D721Med (cell line): Measurements from ENCODE around the gene C2orf92.
"Not testable (repeated sequence)": the region's sequence is repeated elsewhere in the genome, so short reads cannot be mapped to it uniquely, and the experiment has no call there.

Experiments used
- DNase-seq: peaks from one replicate; pipeline ENCODE4 v3.0.0; 2011; ENCODE audit warnings: low spot score; ENCODE audit not compliant: insufficient read length
- FAIRE-seq: peaks from 2 replicates; lab custom pipeline; 2011; peaks lifted over from hg19 to GRCh38; lab: Jason Lieb, UNC
- TF ChIP-seq, protein P1 (sequence below): IDR thresholded peaks from 2 replicates; pipeline ENCODE4 v1.5.1; 2012; ENCODE audit warnings: mild to moderate bottlenecking, control low read depth; ENCODE audit not compliant: insufficient read depth; ENCODE audit errors: missing control alignments

The C2orf92 gene

DNA sequence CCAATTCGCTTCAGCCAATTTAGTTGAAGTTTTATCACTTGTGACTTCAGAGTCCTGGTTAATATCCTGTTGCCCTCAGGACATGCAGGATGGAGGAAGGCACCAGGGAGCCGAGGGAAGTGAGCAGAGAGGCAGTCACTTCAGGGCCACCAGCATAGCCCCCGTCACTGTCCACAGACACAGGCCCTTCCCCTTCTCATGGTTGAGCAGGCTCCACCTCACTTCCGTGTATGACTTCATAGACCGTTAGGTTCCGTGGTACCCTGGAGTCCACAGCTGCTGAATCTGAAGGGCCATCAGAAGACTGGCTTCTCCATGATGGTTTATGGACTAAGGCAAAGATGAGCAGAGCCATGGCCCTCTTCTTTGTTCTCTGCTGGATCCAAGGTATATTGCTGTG is at the start of gene C2orf92:
Gene C2orf92, plus strand, starts transcription at position 266 of the 400 bp plus-strand sequence. Its CDS starts 76 bp downstream, at position 342.
- FAIRE-seq (no peak), DNase-seq (no peak)
- TF ChIP-seq, protein P1, sequence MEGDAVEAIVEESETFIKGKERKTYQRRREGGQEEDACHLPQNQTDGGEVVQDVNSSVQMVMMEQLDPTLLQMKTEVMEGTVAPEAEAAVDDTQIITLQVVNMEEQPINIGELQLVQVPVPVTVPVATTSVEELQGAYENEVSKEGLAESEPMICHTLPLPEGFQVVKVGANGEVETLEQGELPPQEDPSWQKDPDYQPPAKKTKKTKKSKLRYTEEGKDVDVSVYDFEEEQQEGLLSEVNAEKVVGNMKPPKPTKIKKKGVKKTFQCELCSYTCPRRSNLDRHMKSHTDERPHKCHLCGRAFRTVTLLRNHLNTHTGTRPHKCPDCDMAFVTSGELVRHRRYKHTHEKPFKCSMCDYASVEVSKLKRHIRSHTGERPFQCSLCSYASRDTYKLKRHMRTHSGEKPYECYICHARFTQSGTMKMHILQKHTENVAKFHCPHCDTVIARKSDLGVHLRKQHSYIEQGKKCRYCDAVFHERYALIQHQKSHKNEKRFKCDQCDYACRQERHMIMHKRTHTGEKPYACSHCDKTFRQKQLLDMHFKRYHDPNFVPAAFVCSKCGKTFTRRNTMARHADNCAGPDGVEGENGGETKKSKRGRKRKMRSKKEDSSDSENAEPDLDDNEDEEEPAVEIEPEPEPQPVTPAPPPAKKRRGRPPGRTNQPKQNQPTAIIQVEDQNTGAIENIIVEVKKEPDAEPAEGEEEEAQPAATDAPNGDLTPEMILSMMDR, result no peak

DNA sequence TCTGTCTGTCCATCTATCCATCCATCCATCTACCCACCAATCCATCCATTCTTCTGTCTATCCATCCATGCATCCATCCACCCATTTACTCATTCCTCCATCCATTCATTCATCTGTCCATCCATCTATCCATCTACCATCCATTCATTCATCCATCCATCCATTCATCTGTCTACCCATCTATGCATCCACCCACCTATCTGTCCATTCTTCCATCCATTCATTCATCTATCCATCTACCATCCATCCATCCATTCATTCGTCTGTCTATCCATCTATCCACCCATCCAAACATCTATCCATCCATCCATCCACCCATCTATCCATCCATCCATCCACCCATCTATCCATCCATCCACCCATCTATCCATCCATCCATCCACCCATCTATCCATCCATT is 49.0 kb upstream of the C2orf92 start:
- FAIRE-seq, DNase-seq: not testable (repeated sequence)

GRCh38 chr2:97622976-97623375 is 46.5 kb upstream of the C2orf92 start:
- DNase-seq, FAIRE-seq: not testable (repeated sequence)

DNA sequence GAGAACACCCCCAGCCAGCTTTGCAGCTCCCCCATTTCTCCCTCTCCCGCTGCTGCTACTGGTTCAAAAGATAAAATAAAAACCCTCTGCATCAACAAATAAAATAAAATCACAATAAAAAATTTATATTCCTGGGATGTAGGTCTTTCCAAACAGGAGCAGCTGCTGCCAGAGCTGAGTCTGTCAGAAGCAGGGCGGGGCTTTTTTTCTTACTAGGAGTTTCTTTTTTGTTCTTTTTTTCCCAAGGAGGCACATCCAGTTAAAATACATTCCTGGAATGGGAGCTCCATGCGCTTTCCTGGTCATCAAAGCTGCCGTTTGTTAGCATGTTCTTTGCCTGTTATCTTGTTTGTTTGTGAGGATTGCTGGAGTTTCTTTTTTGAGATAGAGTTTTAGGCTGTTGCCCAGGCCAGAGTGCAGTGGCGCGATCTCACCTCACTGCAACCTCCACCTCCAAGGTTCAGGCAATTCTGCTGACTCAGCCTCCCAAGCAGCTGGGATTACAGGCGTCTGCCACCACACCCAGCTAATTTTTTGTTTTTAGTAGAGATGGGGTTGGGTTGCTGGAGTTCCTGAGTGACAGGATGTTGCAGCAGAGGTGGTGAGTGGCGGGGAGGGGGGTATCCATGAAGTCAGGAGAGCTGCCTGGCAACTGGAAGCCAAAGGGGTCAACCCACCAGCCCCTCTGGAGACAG is 44.0 kb upstream of the C2orf92 start:
- DNase-seq, FAIRE-seq: not testable (repeated sequence)

DNA sequence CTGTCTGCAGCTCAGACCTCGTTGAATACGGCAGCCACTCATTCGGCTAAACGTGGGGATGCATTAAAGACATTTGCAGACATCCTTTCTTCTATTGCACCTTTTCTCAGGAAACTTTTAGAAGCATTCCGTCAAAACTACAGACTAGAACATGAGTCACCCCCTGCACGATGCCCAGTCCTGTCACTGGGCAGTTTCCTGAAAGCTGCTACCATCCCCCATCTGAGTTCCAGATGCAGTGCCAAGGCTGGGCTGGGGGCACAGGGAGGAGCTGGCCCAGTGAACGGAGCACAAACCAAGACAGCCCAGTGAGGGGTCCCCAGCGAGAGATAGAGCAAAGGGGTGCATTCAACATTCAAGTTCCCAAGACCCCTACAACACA is 43.5 kb upstream of the C2orf92 start:
- not testable (repeated sequence) for DNase-seq, FAIRE-seq

GRCh38 chr2:97644023-97644717 is 25.3 kb upstream of the C2orf92 start:
- TF ChIP-seq, protein P1, result no peak
- FAIRE-seq (no peak), DNase-seq (no peak)

DNA sequence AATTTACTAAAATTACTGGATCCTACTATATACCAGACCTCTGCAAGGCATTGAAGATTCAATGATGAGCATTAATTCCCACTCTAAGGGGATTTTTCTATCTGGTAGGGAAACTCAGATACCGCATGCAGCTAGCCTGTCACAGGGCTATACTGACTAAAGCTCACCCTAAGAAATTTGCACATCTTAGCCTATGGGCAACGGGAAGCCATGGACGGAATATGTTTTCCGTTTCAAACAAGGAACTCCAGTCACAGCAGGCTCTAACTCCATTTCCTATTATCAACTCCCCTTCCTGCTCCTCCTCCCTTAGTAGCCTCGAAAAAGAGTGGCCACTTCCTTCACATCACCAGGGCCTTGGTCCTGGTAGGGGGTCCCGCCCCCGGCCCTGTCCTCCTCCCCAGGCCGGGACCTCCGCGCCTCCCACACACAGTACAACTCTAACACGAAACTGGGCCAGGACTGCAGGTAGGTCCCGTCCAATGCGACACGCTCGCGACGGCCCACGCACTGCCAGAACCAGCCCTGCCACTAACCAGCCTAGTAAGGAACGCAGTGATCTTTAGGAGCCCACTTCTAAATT is 24.3 kb upstream of the C2orf92 start:
- DNase-seq (no peak), FAIRE-seq (no peak)

GRCh38 chr2:97645695-97646629 is 23.6 kb upstream of the C2orf92 start, which contains the start of gene COX5B:
COX5B (plus strand) TSS chr2:97646062; CDS start chr2:97646087, 25 bp downstream.
- TF ChIP-seq, protein P1, result no peak
- no peak for FAIRE-seq
- peak; percentile 98 for DNase-seq

More for the DNA sequence above, 24.3 kb upstream of the C2orf92 start:
- TF ChIP-seq, protein P1, result no peak
